MM.1S (cell line): Measurements from ENCODE around the gene SNRNP27.

Source experiments
- EZH2 ChIP-seq: fragments of 300-600 bp; sonication (generic); optimal IDR thresholded peaks from 2 replicates; pipeline ENCODE3; 2017; ENCODE audit warnings: low read depth, mild to moderate bottlenecking, antibody characterized with exemption, low read length, mixed read lengths
- EZH2phosphoT487 ChIP-seq: fragments of 300-600 bp; sonication (generic); IDR thresholded peaks from 2 replicates; pipeline ENCODE4 v1.6.1; 2018; ENCODE audit warnings: antibody characterized with exemption, low read length

DNA sequence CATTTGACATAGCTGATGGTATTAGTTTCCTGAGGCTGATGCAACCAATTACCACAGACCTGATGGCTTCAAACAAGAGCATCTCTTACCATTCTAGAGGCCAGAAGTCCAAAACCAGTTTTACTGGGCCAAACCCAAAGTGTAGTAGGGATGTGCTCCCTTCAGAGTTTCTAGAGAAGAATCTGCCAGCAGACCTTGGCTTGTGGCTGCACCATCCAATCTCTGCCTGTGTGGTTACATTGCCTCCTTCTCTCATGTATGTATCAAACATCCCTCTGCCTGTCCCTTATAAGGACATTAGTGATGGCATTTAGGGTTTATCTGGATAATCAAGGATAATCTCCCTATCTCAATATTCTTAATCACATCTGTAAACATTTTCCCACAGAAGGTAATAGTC, 4.5 kb upstream of the SNRNP27 start:
- no peak for TF ChIP-seq EZH2phosphoT487
- TF ChIP-seq EZH2 = no peak
